Measurements from ENCODE around the gene RPL27A.

- no peak for TF ChIP-seq SAP30 (IDR thresholded peaks at IDR 0.05; ENCODE audit: insufficient read depth, insufficient replicate concordance, low read length)
- TF ChIP-seq MAX (IDR thresholded peaks at IDR 0.05) = no peak
- no peak for TF ChIP-seq ATF3 (IDR thresholded peaks at IDR 0.05; ENCODE audit: insufficient read depth, low read depth, low read length)
- TF ChIP-seq MAFK (IDR thresholded peaks at IDR 0.05; ENCODE audit: low read depth, low read length) = no peak
- no peak for TF ChIP-seq TAF1 (IDR thresholded peaks at IDR 0.05; ENCODE audit: low read depth, low read length)
- TF ChIP-seq RAD21 (IDR thresholded peaks at IDR 0.05 in 1 of 2, conservative IDR thresholded peaks at IDR 0.05 in 1 of 2; ENCODE audit: low read depth in 2 of 2, low read length in 2 of 2) = no peak
These were observed 31.3 kb downstream of the RPL27A start for GRCh38 chr11:8713760-8714454.

Measured in H1 (cell line).